HT-29 (cell line): ENCODE data around the gene ELL. TPM values are rescaled to one million over a fixed set of nuclear protein-coding genes. Genes with fewer than 3 reads are reported as not detected.
"Not testable (repeated sequence)": the region's sequence is repeated elsewhere in the genome, so short reads cannot be mapped to it uniquely, and the experiment has no call there.

ENCODE experiments used
- DNase-seq: peaks from one replicate; pipeline ENCODE4 v3.0.0-alpha.2; 2015; ENCODE audit warnings: low spot score
- total RNA-seq: library from RNA; depleted of rRNA; stranded (reverse); fragments of >200 nt; shearing (Covaris generic); gene quantifications from 2 replicates; pipeline ENCODE4 v1.2.3, GENCODE V29; 2014; rRNA removed

The ELL gene
- total RNA-seq, 1 experiment from 2014 or later, result 20.7 TPM

- DNase-seq, result not testable (repeated sequence)
Observed at GRCh38 chr19:18402455-18403248, 119.2 kb downstream of the ELL start.

GRCh38 chr19:18401580-18402112 lies 120.2 kb downstream of the ELL start:
- DNase-seq, result peak; percentile 87

GRCh38 chr19:18399008-18399407 lies 122.9 kb downstream of the ELL start:
- DNase-seq, result no peak

- no peak for DNase-seq
Observed at GRCh38 chr19:18397242-18398202, 124.3 kb downstream of the ELL start, which contains the start of gene LRRC25. TSS of gene LRRC25 (minus strand) at chr19:18397622. CDS start at chr19:18396963, 659 bp downstream.

- DNase-seq, result no peak
Observed at GRCh38 chr19:18396471-18397241, 125.2 kb downstream of the ELL start.

GRCh38 chr19:18393836-18394235 lies 128.0 kb downstream of the ELL start:
- DNase-seq, result no peak

GRCh38 chr19:18392926-18393325 lies 128.9 kb downstream of the ELL start:
- DNase-seq, result no peak

Other genes starting within 250 kb of the ELL start
- gene IQCN, start 247.6 kb downstream of the ELL start, total RNA-seq, result 0.71 and 1.1 TPM in 2 replicates
- 379 and 438 TPM in 2 replicates for gene JUND, start 240.4 kb downstream of the ELL start, total RNA-seq
- gene LSM4, start 199.0 kb downstream of the ELL start, total RNA-seq, result 733 and 750 TPM in 2 replicates
- gene PGPEP1, start 181.5 kb downstream of the ELL start, total RNA-seq, result 13.6 and 18.9 TPM in 2 replicates
- 529 and 584 TPM in 2 replicates for gene GDF15, start 135.9 kb downstream of the ELL start, total RNA-seq
- gene LRRC25, start 124.4 kb downstream of the ELL start, total RNA-seq, result not detected in 2 replicates
- 78.0 and 87.1 TPM in 2 replicates for gene SSBP4, start 102.7 kb downstream of the ELL start, total RNA-seq
- 5.3 and 14.9 TPM in 2 replicates for gene ISYNA1, start 83.9 kb downstream of the ELL start, total RNA-seq
- gene FKBP8, start 21.5 kb upstream of the ELL start, total RNA-seq, result 257 and 277 TPM in 2 replicates
- gene KXD1, start 35.8 kb upstream of the ELL start, total RNA-seq, result 109 and 126 TPM in 2 replicates
- gene UBA52, start 49.8 kb upstream of the ELL start, total RNA-seq, result 660 TPM in 2 replicates
- 125 and 132 TPM in 2 replicates for gene REX1BD, start 66.7 kb upstream of the ELL start, total RNA-seq
- 0.16 TPM in 1 of 2 replicates, not detected in the other for gene CRLF1, start 84.7 kb upstream of the ELL start, total RNA-seq
- 0.10 TPM in 1 of 2 replicates, not detected in the other for gene TMEM59L, start 90.8 kb upstream of the ELL start, total RNA-seq
- gene KLHL26, start 115.0 kb upstream of the ELL start, total RNA-seq, result 4.5 and 5.9 TPM in 2 replicates
- gene CRTC1, start 161.6 kb upstream of the ELL start, total RNA-seq, result 4.1 and 4.7 TPM in 2 replicates